ENCODE data around the gene TUBA8. TPM values are rescaled to one million over a fixed set of nuclear protein-coding genes. Genes with fewer than 3 reads are reported as not detected.
A peak's percentile ranks its signal among the peaks of the same experiment; 100 is the strongest.

Gene TUBA8
- total RNA-seq, 1 donor, result 0.72 TPM

DNA sequence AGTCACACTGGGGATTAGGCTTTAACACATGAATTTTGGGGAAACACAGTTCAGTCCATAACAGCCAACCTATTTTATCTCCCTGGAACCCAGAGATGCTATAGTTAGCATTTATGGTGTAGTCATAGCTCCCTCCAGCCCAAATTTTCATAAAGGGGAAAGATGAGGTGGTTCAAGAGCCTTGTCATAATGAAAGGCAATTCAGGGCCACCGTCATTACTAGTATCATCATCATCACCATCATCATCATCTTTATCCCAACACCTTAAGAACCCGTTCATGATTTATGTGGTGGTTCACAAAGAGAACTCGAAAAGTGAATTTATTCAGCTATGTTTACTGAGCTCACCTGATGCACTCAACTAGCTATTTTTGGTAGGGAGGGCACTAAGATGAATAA lies 2.4 kb upstream of the TUBA8 start:
- no peak overlapping the region for H3K4me3 ChIP-seq (ENCODE audit: low read depth, low read length)
- DNase-seq (ENCODE audit: low read depth), result no peak
- TF ChIP-seq CTCF (IDR thresholded peaks at IDR 0.05; ENCODE audit: insufficient read depth, low read length), result no peak

DNA sequence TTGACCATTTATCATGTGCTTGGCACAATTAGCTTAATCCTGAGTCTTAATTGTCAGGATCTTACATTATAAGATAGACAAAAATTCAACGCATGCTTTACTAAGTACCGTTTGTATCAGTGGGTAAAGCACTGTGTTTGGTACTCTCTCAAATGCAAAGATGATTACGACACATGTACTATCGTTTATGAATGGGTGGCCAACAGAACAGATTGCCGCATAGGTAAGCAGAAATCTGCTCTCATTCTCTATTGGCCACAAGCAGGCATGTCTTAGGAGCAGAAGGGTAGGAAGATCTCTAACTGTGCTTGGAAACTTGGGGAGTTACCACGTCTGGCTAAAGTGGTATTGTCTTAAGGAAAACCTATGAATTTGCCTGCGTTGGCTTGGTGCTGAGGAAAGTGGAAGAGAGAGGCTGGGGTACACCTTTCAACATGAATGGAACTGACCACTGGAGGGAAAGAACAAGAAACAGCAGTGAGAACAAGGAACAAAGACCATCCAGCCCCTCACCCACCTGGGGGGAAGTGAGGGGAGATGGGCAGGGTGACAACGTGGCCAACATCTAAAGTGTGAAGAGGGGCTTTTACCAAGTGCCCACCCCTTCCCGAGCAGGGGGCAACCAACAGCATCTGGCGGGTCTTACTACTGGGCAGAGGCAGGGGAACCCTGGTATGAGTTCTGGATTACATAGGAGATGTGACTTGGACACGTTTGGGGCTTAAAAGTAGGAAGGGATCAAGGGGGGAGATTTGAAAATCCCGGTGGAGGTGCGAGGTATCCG lies 1.0 kb upstream of the TUBA8 start:
- DNase-seq (ENCODE audit: low read depth), result no peak
- TF ChIP-seq CTCF (IDR thresholded peaks at IDR 0.05; ENCODE audit: insufficient read depth, low read length), result no peak
- no peak overlapping the region for H3K4me3 ChIP-seq (ENCODE audit: low read depth, low read length)

DNA sequence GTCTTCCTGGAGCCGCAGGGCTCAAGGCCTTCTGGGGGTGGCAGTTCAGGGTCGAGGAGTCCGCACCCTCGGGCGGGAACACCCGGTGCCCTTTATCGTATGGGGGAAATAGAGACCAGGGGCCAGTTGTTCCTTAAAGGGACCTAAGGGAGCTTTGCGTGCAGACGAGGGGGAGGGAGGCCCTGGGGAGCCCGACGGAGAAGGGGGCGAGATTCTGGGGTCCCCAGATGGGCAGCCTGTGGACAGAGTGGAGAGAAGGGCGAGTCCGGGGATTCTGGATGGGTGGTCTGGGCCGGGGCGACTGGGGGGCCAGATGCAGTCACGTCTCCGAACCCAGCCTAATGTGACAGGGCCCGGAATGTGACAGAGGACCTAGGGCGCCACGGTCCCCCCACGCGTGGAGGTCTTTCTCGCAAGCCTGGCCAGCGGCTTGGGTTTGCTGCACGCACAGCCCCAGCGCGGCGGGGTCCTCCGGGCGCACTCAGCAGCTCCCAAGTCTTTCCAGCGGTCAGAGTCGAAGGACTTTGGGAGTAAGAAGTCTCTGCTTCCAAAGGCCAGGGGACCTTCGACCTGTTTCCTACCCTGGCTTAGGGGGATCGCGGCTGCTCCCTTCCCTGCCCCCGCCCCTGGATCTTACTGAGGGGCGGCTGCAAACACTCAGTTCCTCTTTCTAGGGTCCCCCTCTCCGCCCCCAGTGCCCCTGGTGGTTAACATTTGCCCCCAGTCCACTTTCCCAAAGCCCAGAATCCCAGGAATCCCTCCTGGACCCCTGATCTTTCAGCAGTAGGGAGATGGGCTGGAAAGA lies 547 bp downstream of the TUBA8 start:
- no peak for DNase-seq (ENCODE audit: low read depth)
- peak overlapping the region; percentile 50 for H3K4me3 ChIP-seq (ENCODE audit: low read depth, low read length)
- no peak for TF ChIP-seq CTCF (IDR thresholded peaks at IDR 0.05; ENCODE audit: insufficient read depth, low read length)

DNA sequence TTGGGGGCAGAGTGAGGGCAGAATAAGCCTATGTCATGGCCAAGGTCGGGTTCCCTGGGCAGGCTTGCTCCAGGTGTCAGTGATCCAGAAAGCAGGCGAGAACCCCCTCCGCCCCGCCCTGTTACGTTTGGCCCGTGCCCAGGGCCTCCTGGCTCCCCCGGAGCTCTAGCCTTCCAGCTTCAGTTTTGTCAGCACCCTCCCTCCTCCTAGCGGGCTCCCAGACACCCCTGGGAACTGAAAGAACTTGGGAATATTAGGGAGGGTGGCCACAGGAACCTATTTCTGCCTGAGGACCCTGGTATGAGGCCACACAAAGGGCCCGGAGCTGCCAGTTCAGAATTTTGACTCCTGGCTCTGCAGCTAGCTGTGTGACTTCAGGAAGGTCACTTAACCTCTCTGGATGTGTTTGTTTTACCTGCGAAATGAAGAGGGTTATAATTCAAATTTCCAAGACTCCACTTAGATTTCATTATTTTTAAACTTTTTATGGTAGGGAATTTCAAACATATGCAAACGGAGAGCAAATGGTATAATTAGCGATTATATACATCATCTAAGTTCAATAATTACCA lies 1.2 kb downstream of the TUBA8 start:
- no peak for TF ChIP-seq CTCF (IDR thresholded peaks at IDR 0.05; ENCODE audit: insufficient read depth, low read length)
- DNase-seq (ENCODE audit: low read depth), result no peak
- H3K4me3 ChIP-seq (ENCODE audit: low read depth, low read length), result no peak overlapping the region

GRCh38 chr22:18112440-18112839 lies 1.8 kb downstream of the TUBA8 start:
- H3K4me3 ChIP-seq (ENCODE audit: low read depth, low read length), result no peak overlapping the region
- no peak for TF ChIP-seq CTCF (IDR thresholded peaks at IDR 0.05; ENCODE audit: insufficient read depth, low read length)

DNA sequence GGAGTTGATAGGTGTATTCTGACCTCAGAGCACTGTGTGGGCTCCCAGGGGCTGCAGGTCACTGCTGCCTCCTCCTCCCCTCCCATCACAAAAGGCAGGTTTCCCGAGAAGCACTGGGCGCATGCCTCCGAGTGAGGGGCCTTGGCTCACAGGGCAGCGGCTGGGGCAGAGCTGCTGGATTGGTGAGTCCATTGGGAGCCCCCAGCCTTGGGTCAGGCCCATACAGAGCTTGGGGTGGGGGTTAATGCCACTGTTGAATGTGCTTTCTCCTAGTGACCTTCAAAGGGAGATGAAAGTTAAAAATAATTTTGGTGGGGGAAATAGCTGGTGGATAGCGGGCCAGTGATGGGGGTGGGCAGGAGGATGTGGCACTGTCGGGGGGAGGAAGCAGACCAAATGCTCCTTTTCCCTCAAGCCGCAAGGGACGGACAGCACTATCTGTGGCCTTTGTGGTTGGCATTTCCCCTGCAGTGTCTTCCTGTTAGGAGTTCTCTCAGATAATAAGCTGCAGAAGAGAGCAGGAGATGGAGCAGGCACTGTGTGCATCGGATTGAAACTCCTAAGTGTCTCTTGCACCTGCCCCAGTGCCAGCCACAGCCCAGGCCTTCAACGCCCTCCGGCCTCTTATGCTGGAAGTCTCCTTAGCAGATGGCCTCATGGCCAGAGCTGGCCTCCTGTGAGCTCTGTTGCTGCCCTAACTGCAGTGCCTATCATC lies 3.2 kb downstream of the TUBA8 start:
- no peak for TF ChIP-seq CTCF (IDR thresholded peaks at IDR 0.05; ENCODE audit: insufficient read depth, low read length)

More at GRCh38 chr22:18112440-18112839, 1.8 kb downstream of the TUBA8 start:
- no peak for DNase-seq (ENCODE audit: low read depth)

More for the DNA sequence above, 3.2 kb downstream of the TUBA8 start:
- no peak overlapping the region for H3K4me3 ChIP-seq (ENCODE audit: low read depth, low read length)
- DNase-seq (ENCODE audit: low read depth), result no peak
